Prostate gland (tissue), 2 donors: Measurements from ENCODE around the gene LRRC51. TPM values are rescaled to one million over a fixed set of nuclear protein-coding genes. Genes with fewer than 3 reads are reported as not detected.
A peak's percentile ranks its signal among the peaks of the same experiment; 100 is the strongest.

Experiments used
- DNase-seq: peaks from one replicate; pipeline ENCODE4 v3.0.0-alpha.2; 2019; ENCODE audit warnings: low spot score
- H3K27ac ChIP-seq, 2 donors: fragments of 200-600 bp; sonication (generic); 2 replicates each; pipeline ENCODE4 v1.5.1; 2017 to 2019
- H3K27me3 ChIP-seq: fragments of 200-600 bp; sonication (generic); replicated peaks from 2 replicates; pipeline ENCODE4 v1.5.1; 2019; ENCODE audit not compliant: insufficient read depth
- H3K36me3 ChIP-seq, 2 donors: fragments of 200-600 bp; sonication (generic); 1 replicate in 1 of 2; 2 replicates in 1 of 2; pipeline versions ENCODE4 v1.5.1 to v1.8.1; 2017 to 2019
- H3K4me1 ChIP-seq: fragments of 200-600 bp; sonication (generic); replicated peaks from 2 replicates; pipeline ENCODE4 v1.5.1; 2019
- H3K4me3 ChIP-seq, 2 donors: fragments of 200-600 bp; sonication (generic); 2 replicates each; pipeline ENCODE4 v1.5.1; 2017 to 2019
- H3K9me3 ChIP-seq: fragments of 200-600 bp; sonication (generic); 2 replicates; pipeline ENCODE4 v1.5.1; 2017
- CTCF ChIP-seq, 4 experiments: fragments of 200-600 bp in 2 of 4; fragments of 450-650 bp in 2 of 4; sonication (generic) in 2 of 4; IDR thresholded peaks; 1 replicate in 3 of 4; 2 replicates in 1 of 4; pipeline ENCODE4 v1.5.1; 2016 to 2019; ENCODE audit warnings: antibody characterized with exemption in 4 of 4, mild to moderate bottlenecking in 2 of 4, moderate library complexity in 2 of 4
- POLR2A ChIP-seq: fragments of 450-650 bp; IDR thresholded peaks from one replicate; pipeline ENCODE4 v1.6.1; 2016; ENCODE audit warnings: antibody characterized with exemption, mild to moderate bottlenecking
- POLR2AphosphoS5 ChIP-seq: sonication (generic); formaldehyde crosslinking; IDR thresholded peaks from one replicate; pipeline ENCODE4 v1.6.1; 2017; ENCODE audit warnings: antibody characterized with exemption
- WGBS: methylation state at CpG from one replicate; pipeline ENCODE4 v1.1.5; 2018; 5-methylcytosine and 5-hydroxymethylcytosine counted together
- intact Hi-C: fragments of 100-400 bp; cut with DNase I; formaldehyde crosslinking; loops from one replicate; pipeline ENCODE4 v1.14.2; 2022
- total RNA-seq, 2 donors: library from RNA; depleted of rRNA; stranded (reverse); fragments of >200 nt; gene quantifications; one replicate each; pipeline ENCODE4 v1.1.0, GENCODE V29; 2016

Gene LRRC51, protein sequence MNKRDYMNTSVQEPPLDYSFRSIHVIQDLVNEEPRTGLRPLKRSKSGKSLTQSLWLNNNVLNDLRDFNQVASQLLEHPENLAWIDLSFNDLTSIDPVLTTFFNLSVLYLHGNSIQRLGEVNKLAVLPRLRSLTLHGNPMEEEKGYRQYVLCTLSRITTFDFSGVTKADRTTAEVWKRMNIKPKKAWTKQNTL
- 10 to 100 TPM; 13.1 to 25.1 TPM for total RNA-seq

- peak within 1 kb of the TSS; percentile 59 to 70 for H3K4me3 ChIP-seq
- peaks cover 21% of the 10 kb centered on the region for H3K4me1 ChIP-seq
- TF ChIP-seq CTCF (IDR thresholded peaks at IDR 0.05) (no peak), POLR2AphosphoS5 (peak; percentile 98), POLR2A (peak; percentile 80)
- intact Hi-C loops: loop anchor here (2.0 kb wide), 1 partner anchor 40 kb away; no protein-coding TSS in a partner anchor
- peak within 1 kb of the TSS; percentile 95 to 97 for H3K27ac ChIP-seq
- no peaks in the 10 kb centered on the region for H3K36me3 ChIP-seq
- H3K9me3 ChIP-seq: no peaks in the 10 kb centered on the region
- peak; percentile 100 for DNase-seq
- WGBS: 1% methylated on average over 51 of the region's 60 CpGs
- H3K27me3 ChIP-seq: no peaks in the 10 kb centered on the region
These were observed at the start of gene LRRC51, which contains the start of gene NUMA1 for GRCh38 chr11:72080326-72081183. LRRC51 (plus strand) TSS chr11:72080850; CDS start chr11:72089084, 8,234 bp downstream. NUMA1 (minus strand) TSS chr11:72080542; CDS start chr11:72035943, 44,599 bp downstream.

DNA sequence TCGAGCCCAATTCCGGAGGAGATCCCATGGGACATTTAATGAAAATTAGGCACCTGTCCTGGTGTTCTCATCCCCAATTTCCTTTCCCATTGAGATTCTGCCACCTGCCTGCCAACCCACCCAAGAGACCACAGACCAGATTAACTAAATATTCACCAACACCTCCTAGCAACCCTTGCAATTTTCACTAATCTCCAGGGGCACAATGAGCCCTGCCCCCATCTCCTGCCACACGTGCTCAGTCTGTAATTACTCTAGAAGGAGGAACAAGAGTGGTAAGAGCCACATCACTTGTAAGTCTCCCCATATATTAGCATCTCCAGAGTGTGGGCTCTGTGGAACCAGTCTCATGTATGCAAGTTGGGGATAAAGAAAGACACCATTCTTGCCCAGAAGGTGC lies 44.0 kb upstream of the LRRC51 start:
- Histone ChIP-seq H3K27ac (peak overlapping the region in 1 of 2 donors; percentile 42), H3K36me3 (no peaks in the 10 kb centered on the region), H3K9me3 (no peaks in the 10 kb centered on the region), H3K4me1 (peaks cover 14% of the 10 kb centered on the region), H3K27me3 (no peaks in the 10 kb centered on the region), H3K4me3 (no peak overlapping the region)
- intact Hi-C loops: loop anchor here (10.0 kb wide), 1 partner anchor 188 kb away; the partner anchor contains the start of gene INPPL1
- TF ChIP-seq POLR2A: no peak
- TF ChIP-seq POLR2AphosphoS5: no peak
- TF ChIP-seq CTCF (IDR thresholded peaks at IDR 0.05): no peak
- WGBS: 67% methylated on average over 3 of the region's 3 CpGs
- DNase-seq: no peak

GRCh38 chr11:72037554-72038311 lies 42.9 kb upstream of the LRRC51 start:
- intact Hi-C loops: loop anchor here (10.0 kb wide), 1 partner anchor 187 kb away; the partner anchor contains the start of gene INPPL1
- peak overlapping the region; percentile 38 to 51 for H3K4me3 ChIP-seq
- H3K9me3 ChIP-seq: no peaks in the 10 kb centered on the region
- peaks cover 20% of the 10 kb centered on the region for H3K4me1 ChIP-seq
- TF ChIP-seq POLR2AphosphoS5: no peak
- no peak for TF ChIP-seq CTCF (IDR thresholded peaks at IDR 0.05)
- no peak for TF ChIP-seq POLR2A
- 19% methylated on average over 4 of the region's 4 CpGs for WGBS
- H3K27me3 ChIP-seq: no peaks in the 10 kb centered on the region
- no peak for DNase-seq
- peak overlapping the region; percentile 97 to 98 for H3K27ac ChIP-seq
- no peaks in the 10 kb centered on the region for H3K36me3 ChIP-seq

- 6% methylated on average over 2 of the region's 2 CpGs for WGBS
- H3K9me3 ChIP-seq: no peaks in the 10 kb centered on the region
- intact Hi-C loops: loop anchor here (10.0 kb wide), 1 partner anchor 186 kb away; the partner anchor contains the start of gene INPPL1
- H3K27me3 ChIP-seq: no peaks in the 10 kb centered on the region
- peaks cover 23% of the 10 kb centered on the region for H3K4me1 ChIP-seq
- TF ChIP-seq POLR2A: peak; percentile 56
- peak; percentile 88 for TF ChIP-seq POLR2AphosphoS5
- TF ChIP-seq CTCF (IDR thresholded peaks at IDR 0.05): no peak
- H3K36me3 ChIP-seq: no peaks in the 10 kb centered on the region
- peak overlapping the region; percentile 97 to 98 for H3K27ac ChIP-seq
- peak overlapping the region; percentile 38 to 51 for H3K4me3 ChIP-seq
- DNase-seq: peak; percentile 78
These were observed 42.2 kb upstream of the LRRC51 start for GRCh38 chr11:72038491-72038890.
